Calu3 (cell line): Measurements from ENCODE around the gene ATP11A. TPM values are rescaled to one million over a fixed set of nuclear protein-coding genes. Genes with fewer than 3 reads are reported as not detected.

Experiments used
- BruUV-seq: library from RNA; stranded (reverse); fragments of 400-500 nt; replicated peaks from 2 replicates; lab custom pipeline; 2021; lab: Mats Ljungman, UMichigan
- CTCF ChIA-PET: fragments of 300-600 bp; sonication (Branson Sonifier 250); formaldehyde crosslinking; loops from one replicate; lab custom pipeline; 2022; ENCODE audit warnings: antibody characterized with exemption; lab: Charles Lee
- DNase-seq: peaks from one replicate; pipeline ENCODE4 v3.0.0; 2022
- H3K27ac Mint-ChIP-seq: one replicate; pipeline ENCODE4 v1.8.0; 2022; ENCODE audit warnings: mixed read lengths; ENCODE audit not compliant: unreplicated experiment
- H3K27me3 Mint-ChIP-seq: one replicate; pipeline ENCODE4 v1.8.0; 2022; ENCODE audit warnings: mixed read lengths; ENCODE audit not compliant: unreplicated experiment
- H3K36me3 Mint-ChIP-seq: one replicate; pipeline ENCODE4 v1.8.0; 2022; ENCODE audit warnings: mild to moderate bottlenecking, moderate library complexity, mixed read lengths; ENCODE audit not compliant: insufficient read depth, unreplicated experiment
- H3K4me1 Mint-ChIP-seq: one replicate; pipeline ENCODE4 v1.8.0; 2022; ENCODE audit warnings: mild to moderate bottlenecking, low read depth, mixed read lengths; ENCODE audit not compliant: unreplicated experiment
- H3K4me3 Mint-ChIP-seq: one replicate; pipeline ENCODE4 v1.8.0; 2022; ENCODE audit warnings: mild to moderate bottlenecking, low read depth, moderate library complexity, mixed read lengths; ENCODE audit not compliant: unreplicated experiment
- H3K9me3 Mint-ChIP-seq: one replicate; pipeline ENCODE4 v1.8.0; 2022; ENCODE audit warnings: low read depth, mixed read lengths; ENCODE audit not compliant: unreplicated experiment
- intact Hi-C: fragments of 100-400 bp; cut with micrococcal nuclease; formaldehyde crosslinking; loops from one replicate; pipeline ENCODE4 v1.10.0; 2022; ENCODE audit not compliant: unreplicated experiment
- total RNA-seq: library from RNA; stranded (reverse); gene quantifications from 2 replicates; pipeline ENCODE4 v1.2.3, GENCODE V29; 2022
- TF ChIP-seq, protein P1 (sequence below): fragments of 200-600 bp; IDR thresholded peaks from one replicate; pipeline ENCODE4 v1.8.0; 2022; ENCODE audit warnings: antibody characterized with exemption; ENCODE audit not compliant: unreplicated experiment

ATP11A gene
- total RNA-seq, 1 experiment from 2014 or later, result 115 TPM

DNA sequence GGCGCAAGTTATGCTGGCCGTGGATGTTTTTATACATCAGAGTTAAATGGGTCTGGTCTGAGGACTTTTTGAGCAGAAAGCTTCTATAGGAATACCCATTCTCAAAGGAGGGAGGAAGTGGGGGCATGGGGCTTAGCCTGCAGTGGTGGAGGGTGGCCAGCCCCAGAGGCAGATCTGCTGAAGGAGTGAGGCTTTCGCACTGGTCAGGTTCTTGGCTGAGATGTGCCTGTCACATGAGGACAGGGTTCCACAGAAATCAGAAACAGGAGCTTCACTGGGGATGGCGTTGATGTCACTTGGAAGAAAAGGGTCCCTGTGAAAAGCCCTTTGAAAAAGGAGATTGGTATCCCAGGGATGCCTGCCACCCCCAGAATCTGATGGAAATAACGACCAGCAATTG, 178.5 kb downstream of the ATP11A start:
- CTCF ChIA-PET, result no interaction called here
- Mint-ChIP-seq H3K9me3 (no peaks in the 10 kb centered on the region), H3K27me3 (no peaks in the 10 kb centered on the region), H3K27ac (no peak overlapping the region), H3K36me3 (peaks cover 3% of the 10 kb centered on the region), H3K4me3 (no peak overlapping the region), H3K4me1 (no peaks in the 10 kb centered on the region)
- BruUV-seq, result no TSS peak
- intact Hi-C loops, result no loop called here
- TF ChIP-seq, protein P1, sequence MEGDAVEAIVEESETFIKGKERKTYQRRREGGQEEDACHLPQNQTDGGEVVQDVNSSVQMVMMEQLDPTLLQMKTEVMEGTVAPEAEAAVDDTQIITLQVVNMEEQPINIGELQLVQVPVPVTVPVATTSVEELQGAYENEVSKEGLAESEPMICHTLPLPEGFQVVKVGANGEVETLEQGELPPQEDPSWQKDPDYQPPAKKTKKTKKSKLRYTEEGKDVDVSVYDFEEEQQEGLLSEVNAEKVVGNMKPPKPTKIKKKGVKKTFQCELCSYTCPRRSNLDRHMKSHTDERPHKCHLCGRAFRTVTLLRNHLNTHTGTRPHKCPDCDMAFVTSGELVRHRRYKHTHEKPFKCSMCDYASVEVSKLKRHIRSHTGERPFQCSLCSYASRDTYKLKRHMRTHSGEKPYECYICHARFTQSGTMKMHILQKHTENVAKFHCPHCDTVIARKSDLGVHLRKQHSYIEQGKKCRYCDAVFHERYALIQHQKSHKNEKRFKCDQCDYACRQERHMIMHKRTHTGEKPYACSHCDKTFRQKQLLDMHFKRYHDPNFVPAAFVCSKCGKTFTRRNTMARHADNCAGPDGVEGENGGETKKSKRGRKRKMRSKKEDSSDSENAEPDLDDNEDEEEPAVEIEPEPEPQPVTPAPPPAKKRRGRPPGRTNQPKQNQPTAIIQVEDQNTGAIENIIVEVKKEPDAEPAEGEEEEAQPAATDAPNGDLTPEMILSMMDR, result no peak
- no peak for DNase-seq

- Mint-ChIP-seq H3K27ac (no peak overlapping the region), H3K4me3 (no peak overlapping the region), H3K4me1 (no peaks in the 10 kb centered on the region), H3K27me3 (no peaks in the 10 kb centered on the region), H3K36me3 (peaks cover 9% of the 10 kb centered on the region), H3K9me3 (no peaks in the 10 kb centered on the region)
- DNase-seq, result no peak
- CTCF ChIA-PET, result no interaction called here
- TF ChIP-seq, protein P1, result no peak
- intact Hi-C loops, result no loop called here
- no TSS peak for BruUV-seq
Measured at GRCh38 chr13:112869202-112870050, 179.6 kb downstream of the ATP11A start.

DNA sequence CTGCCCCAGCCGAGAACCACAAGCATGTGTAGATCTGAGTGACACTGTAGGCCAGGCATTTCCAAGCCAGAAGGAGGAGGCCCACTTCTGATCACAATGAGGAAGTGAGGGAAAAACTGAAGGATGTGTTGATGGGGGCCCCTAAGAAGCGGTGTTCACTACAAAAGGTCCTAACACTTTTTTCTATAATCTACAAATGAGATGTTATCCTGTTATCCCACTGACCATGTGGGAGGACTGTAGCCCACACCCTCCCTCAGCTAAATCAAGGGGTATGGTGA, 180.2 kb downstream of the ATP11A start:
- CTCF ChIA-PET, result no interaction called here
- BruUV-seq, result no TSS peak
- DNase-seq, result no peak
- Mint-ChIP-seq H3K4me1 (no peaks in the 10 kb centered on the region), H3K27me3 (no peaks in the 10 kb centered on the region), H3K27ac (no peak overlapping the region), H3K36me3 (peaks cover 9% of the 10 kb centered on the region), H3K4me3 (no peak overlapping the region), H3K9me3 (no peaks in the 10 kb centered on the region)
- TF ChIP-seq, protein P1, result no peak
- intact Hi-C loops, result no loop called here

GRCh38 chr13:112870737-112871287, 181.0 kb downstream of the ATP11A start:
- H3K36me3 Mint-ChIP-seq, result peaks cover 15% of the 10 kb centered on the region
- no peak for DNase-seq
- intact Hi-C loops, result no loop called here

More at GRCh38 chr13:112870737-112871287, 181.0 kb downstream of the ATP11A start:
- H3K27me3 Mint-ChIP-seq, result no peaks in the 10 kb centered on the region
- H3K4me1 Mint-ChIP-seq, result no peaks in the 10 kb centered on the region
- CTCF ChIA-PET, result no interaction called here
- TF ChIP-seq, protein P1, result no peak
- no peak overlapping the region for H3K27ac Mint-ChIP-seq
- H3K9me3 Mint-ChIP-seq, result no peaks in the 10 kb centered on the region
- H3K4me3 Mint-ChIP-seq, result no peak overlapping the region
- BruUV-seq, result no TSS peak
